ENCODE measurements around the gene ZNF189. TPM values are rescaled to one million over a fixed set of nuclear protein-coding genes. Genes with fewer than 3 reads are reported as not detected.

ZNF189 gene
- polyA plus RNA-seq, 3 donors, result 0.72 to 1.8 (median 1.2) TPM

GRCh38 chr9:101387871-101388506 is 10.7 kb upstream of the ZNF189 start:
- Mint-ChIP-seq H3K4me3 (no peak overlapping the region), H3K4me1 (peaks cover 2% of the 10 kb centered on the region), H3K27me3 (ENCODE audit: low read depth in 3 of 3) (peaks cover 0 to 3% (median 0%) of the 10 kb centered on the region in 3 donors), H3K27ac (no peak overlapping the region), H3K9me3 (peaks cover 11 to 20% (median 14%) of the 10 kb centered on the region in 7 donors), H3K36me3 (peaks cover 26 to 43% of the 10 kb centered on the region in 2 donors)
- Histone ChIP-seq H3K27ac (ENCODE audit: low read depth in 1 of 2, low read length in 2 of 2) (no peak overlapping the region), H3K27me3 (ENCODE audit: control insufficient read depth in 2 of 2, insufficient read depth in 2 of 2, low read length in 2 of 2) (no peaks in the 10 kb centered on the region), H3K36me3 (replicated peaks in 1 of 2; ENCODE audit: control insufficient read depth in 1 of 2, insufficient read depth in 2 of 2, low read length in 2 of 2) (peaks cover 21 to 46% of the 10 kb centered on the region in 2 donors), H3K4me2 (replicated peaks; ENCODE audit: extremely low read depth, low read length, poor library complexity, severe bottlenecking) (no peak overlapping the region), H3K9ac (ENCODE audit: insufficient read depth, low read length, poor library complexity, severe bottlenecking) (no peak overlapping the region), H3K9me3 (replicated peaks in 1 of 2; ENCODE audit: control insufficient read depth in 1 of 2, insufficient read depth in 1 of 2, low read length in 2 of 2) (peaks cover 12 to 15% of the 10 kb centered on the region in 2 donors), H4K20me1 (ENCODE audit: insufficient read depth, low read length) (peaks cover 7% of the 10 kb centered on the region), H3K4me3 (replicated peaks in 1 of 3; ENCODE audit: low read depth in 2 of 3, low read length in 3 of 3) (no peak overlapping the region), H2AFZ (ENCODE audit: insufficient read depth, low read depth, low read length, poor library complexity, severe bottlenecking) (no peak overlapping the region), H3K4me1 (ENCODE audit: control insufficient read depth in 1 of 2, insufficient read depth in 2 of 2, low read length in 2 of 2) (no peaks in the 10 kb centered on the region), H3K79me2 (ENCODE audit: insufficient read depth, low read length) (peaks cover 22% of the 10 kb centered on the region)
- WGBS (ENCODE audit: insufficient coverage), result 20% methylated on average over 3 of the region's 6 CpGs
- intact Hi-C loops (cut with micrococcal nuclease), result no loop called here
- peak; percentile 51 for TF ChIP-seq CTCF (IDR thresholded peaks at IDR 0.05)
- no peak for DNase-seq

- Histone ChIP-seq H3K27me3 (ENCODE audit: control insufficient read depth in 2 of 2, insufficient read depth in 2 of 2, low read length in 2 of 2) (no peaks in the 10 kb centered on the region), H3K79me2 (ENCODE audit: insufficient read depth, low read length) (peaks cover 28% of the 10 kb centered on the region), H3K4me1 (ENCODE audit: control insufficient read depth in 1 of 2, insufficient read depth in 2 of 2, low read length in 2 of 2) (no peaks in the 10 kb centered on the region), H3K27ac (ENCODE audit: low read depth in 1 of 2, low read length in 2 of 2) (no peak overlapping the region), H3K9me3 (replicated peaks in 1 of 2; ENCODE audit: control insufficient read depth in 1 of 2, insufficient read depth in 1 of 2, low read length in 2 of 2) (peaks cover 12 to 15% of the 10 kb centered on the region in 2 donors), H3K4me2 (replicated peaks; ENCODE audit: extremely low read depth, low read length, poor library complexity, severe bottlenecking) (no peak overlapping the region), H3K9ac (ENCODE audit: insufficient read depth, low read length, poor library complexity, severe bottlenecking) (no peak overlapping the region), H4K20me1 (ENCODE audit: insufficient read depth, low read length) (peaks cover 7% of the 10 kb centered on the region), H2AFZ (ENCODE audit: insufficient read depth, low read depth, low read length, poor library complexity, severe bottlenecking) (no peak overlapping the region), H3K4me3 (replicated peaks in 1 of 3; ENCODE audit: low read depth in 2 of 3, low read length in 3 of 3) (no peak overlapping the region), H3K36me3 (replicated peaks in 1 of 2; ENCODE audit: control insufficient read depth in 1 of 2, insufficient read depth in 2 of 2, low read length in 2 of 2) (peaks cover 21 to 46% of the 10 kb centered on the region in 2 donors)
- H3K4me3 Mint-ChIP-seq, result no peak overlapping the region
- H3K9me3 Mint-ChIP-seq, result peaks cover 11 to 25% (median 16%) of the 10 kb centered on the region in 7 donors
- H3K36me3 Mint-ChIP-seq, result peaks cover 28 to 45% of the 10 kb centered on the region in 2 donors
- intact Hi-C loops (cut with micrococcal nuclease), result no loop called here
- DNase-seq, result no peak
- 57% methylated on average over 1 of the region's 2 CpGs for WGBS (ENCODE audit: insufficient coverage)
- peaks cover 0 to 3% (median 0%) of the 10 kb centered on the region in 3 donors for H3K27me3 Mint-ChIP-seq (ENCODE audit: low read depth in 3 of 3)
- no peak overlapping the region for H3K27ac Mint-ChIP-seq
- TF ChIP-seq CTCF (IDR thresholded peaks at IDR 0.05), result no peak
- H3K4me1 Mint-ChIP-seq, result peaks cover 2% of the 10 kb centered on the region
Observed at GRCh38 chr9:101388507-101388993, 10.1 kb upstream of the ZNF189 start.

Data from CD14-positive monocyte (primary cell).